ENCODE measurements around the gene SPIRE1. TPM values are rescaled to one million over a fixed set of nuclear protein-coding genes. Genes with fewer than 3 reads are reported as not detected.

Gene SPIRE1
- total RNA-seq, 1 experiment from 2014 or later: 16.6 TPM

- H2AK5ac ChIP-seq (ENCODE audit: insufficient read length, low read length): no peak overlapping the region
- H3K27me3 ChIP-seq (ENCODE audit: insufficient read depth, low read length): no peaks in the 10 kb centered on the region
- no peaks in the 10 kb centered on the region for H3K9me3 ChIP-seq (ENCODE audit: control insufficient read depth, low read depth, low read length)
- no peak overlapping the region for H4K8ac ChIP-seq (replicated peaks; ENCODE audit: insufficient read length, low read depth, low read length)
- no peak overlapping the region for H3K14ac ChIP-seq (ENCODE audit: insufficient read depth, low read length)
- no peak overlapping the region for H2BK12ac ChIP-seq (ENCODE audit: insufficient read length, low read depth, low read length)
- H4K20me1 ChIP-seq (ENCODE audit: control insufficient read depth, insufficient read depth, insufficient read length): no peaks in the 10 kb centered on the region
- H2AFZ ChIP-seq (ENCODE audit: low read length): no peak overlapping the region
- no peak overlapping the region for H3K23ac ChIP-seq (ENCODE audit: insufficient read length, low read depth, low read length)
- H3K79me1 ChIP-seq (ENCODE audit: insufficient read depth, low read depth, low read length, poor library complexity, severe bottlenecking): peaks cover 2% of the 10 kb centered on the region
- no peak overlapping the region for H3K9ac ChIP-seq (ENCODE audit: extremely low read depth, insufficient read length, low read length)
- no peak overlapping the region for H3K56ac ChIP-seq (ENCODE audit: insufficient read length, low read depth, low read length)
- no peak overlapping the region for H4K91ac ChIP-seq (ENCODE audit: insufficient read length, low read depth, low read length)
- H2BK120ac ChIP-seq (ENCODE audit: low read depth, low read length, poor library complexity, severe bottlenecking): no peak overlapping the region
- H3K36me3 Mint-ChIP-seq (ENCODE audit: insufficient read depth in 1 of 3, low read depth in 3 of 3): no peaks in the 10 kb centered on the region
- no peaks in the 10 kb centered on the region for H3K9me3 Mint-ChIP-seq
- H3K18ac ChIP-seq (ENCODE audit: insufficient read length, low read depth, low read length): no peak overlapping the region
- TF ChIP-seq, protein P1, sequence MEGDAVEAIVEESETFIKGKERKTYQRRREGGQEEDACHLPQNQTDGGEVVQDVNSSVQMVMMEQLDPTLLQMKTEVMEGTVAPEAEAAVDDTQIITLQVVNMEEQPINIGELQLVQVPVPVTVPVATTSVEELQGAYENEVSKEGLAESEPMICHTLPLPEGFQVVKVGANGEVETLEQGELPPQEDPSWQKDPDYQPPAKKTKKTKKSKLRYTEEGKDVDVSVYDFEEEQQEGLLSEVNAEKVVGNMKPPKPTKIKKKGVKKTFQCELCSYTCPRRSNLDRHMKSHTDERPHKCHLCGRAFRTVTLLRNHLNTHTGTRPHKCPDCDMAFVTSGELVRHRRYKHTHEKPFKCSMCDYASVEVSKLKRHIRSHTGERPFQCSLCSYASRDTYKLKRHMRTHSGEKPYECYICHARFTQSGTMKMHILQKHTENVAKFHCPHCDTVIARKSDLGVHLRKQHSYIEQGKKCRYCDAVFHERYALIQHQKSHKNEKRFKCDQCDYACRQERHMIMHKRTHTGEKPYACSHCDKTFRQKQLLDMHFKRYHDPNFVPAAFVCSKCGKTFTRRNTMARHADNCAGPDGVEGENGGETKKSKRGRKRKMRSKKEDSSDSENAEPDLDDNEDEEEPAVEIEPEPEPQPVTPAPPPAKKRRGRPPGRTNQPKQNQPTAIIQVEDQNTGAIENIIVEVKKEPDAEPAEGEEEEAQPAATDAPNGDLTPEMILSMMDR (conservative IDR thresholded peaks at IDR 0.05): no peak
- H3K4me2 ChIP-seq (ENCODE audit: insufficient read depth, insufficient read length, low read length): no peak overlapping the region
- H3K4me3 Mint-ChIP-seq: no peak overlapping the region
- H2BK5ac ChIP-seq (ENCODE audit: insufficient read length, low read length): no peak overlapping the region
- H3K23me2 ChIP-seq (ENCODE audit: insufficient read length, low read depth, low read length, poor library complexity, severe bottlenecking): no peaks in the 10 kb centered on the region
- H3K4me1 ChIP-seq (ENCODE audit: insufficient read depth, low read length): no peaks in the 10 kb centered on the region; the same call in 1 of the 2 replicates
- H3K27ac ChIP-seq (ENCODE audit: insufficient read length, low read depth, low read length): no peak overlapping the region
- no peaks in the 10 kb centered on the region for H3K27me3 Mint-ChIP-seq (ENCODE audit: low read depth)
- no peak overlapping the region for H2BK20ac ChIP-seq (ENCODE audit: low read depth, low read length, poor library complexity, severe bottlenecking)
- peaks cover 17 to 22% of the 10 kb centered on the region in 2 experiments for H3K4me1 Mint-ChIP-seq
- no peak overlapping the region for H3K4ac ChIP-seq (ENCODE audit: low read depth, low read length)
- H4K5ac ChIP-seq (ENCODE audit: insufficient read length, low read depth, low read length): no peak overlapping the region
- H3T11ph ChIP-seq (ENCODE audit: low read length): no peak overlapping the region
- no peak for DNase-seq
- H3K79me2 ChIP-seq (ENCODE audit: insufficient read depth, low read length): no peaks in the 10 kb centered on the region
- H3K27ac Mint-ChIP-seq: no peak overlapping the region; a peak in 1 of 7 replicates
- no peak overlapping the region for H2BK15ac ChIP-seq (ENCODE audit: low read depth, low read length)
These were observed 62.2 kb downstream of the SPIRE1 start for GRCh38 chr18:12595571-12596255.

All from H9 (cell line).